CD14-positive monocyte (primary cell): ENCODE data around the gene CNTROB. TPM values are rescaled to one million over a fixed set of nuclear protein-coding genes. Genes with fewer than 3 reads are reported as not detected.

ENCODE experiments used
- DNase-seq, 3 donors: peaks; one replicate each; pipeline ENCODE4 v3.0.0-alpha.2; 2011 to 2022
- H2AFZ ChIP-seq: 2 replicates; pipeline ENCODE4 v1.6.0; 2012; ENCODE audit warnings: mild to moderate bottlenecking, low read depth, low read length, inconsistent platforms; ENCODE audit not compliant: insufficient read depth, poor library complexity, severe bottlenecking
- H3K27ac ChIP-seq, 2 donors: 1 replicate in 1 of 2; 2 replicates in 1 of 2; pipeline ENCODE4 v1.5.1; 2012 to 2013; ENCODE audit warnings: low read length in 2 of 2, control low read depth in 1 of 2, inconsistent platforms in 1 of 2, low read depth in 1 of 2, mild to moderate bottlenecking in 1 of 2
- H3K27me3 ChIP-seq, 2 donors: one replicate each; pipeline versions ENCODE4 v1.6.0 to v1.6.1; 2011 to 2013; ENCODE audit warnings: low read length in 2 of 2; ENCODE audit not compliant: control insufficient read depth in 2 of 2, insufficient read depth in 2 of 2
- H3K36me3 ChIP-seq, 2 donors: replicated peaks in 1 of 2; 1 replicate in 1 of 2; 2 replicates in 1 of 2; pipeline versions ENCODE4 v1.5.1 to v1.6.1; 2012 to 2013; ENCODE audit warnings: low read length in 2 of 2, control low read depth in 1 of 2, inconsistent platforms in 1 of 2, mild to moderate bottlenecking in 1 of 2; ENCODE audit not compliant: insufficient read depth in 2 of 2, control insufficient read depth in 1 of 2
- H3K4me1 ChIP-seq, 2 donors: 1 replicate in 1 of 2; 2 replicates in 1 of 2; pipeline versions ENCODE4 v1.5.1 to v1.6.1; 2012 to 2013; ENCODE audit warnings: low read length in 2 of 2, control low read depth in 1 of 2, inconsistent platforms in 1 of 2, mild to moderate bottlenecking in 1 of 2, moderate library complexity in 1 of 2; ENCODE audit not compliant: insufficient read depth in 2 of 2, control insufficient read depth in 1 of 2
- H3K4me2 ChIP-seq: replicated peaks from 2 replicates; pipeline ENCODE3; 2012; ENCODE audit warnings: low read length, moderate library complexity, mild to moderate bottlenecking; ENCODE audit not compliant: poor library complexity, severe bottlenecking; ENCODE audit errors: extremely low read depth
- H3K4me3 ChIP-seq, 3 experiments: fragments of 200-600 bp in 1 of 3; sonication (generic) in 1 of 3; replicated peaks in 1 of 3; 1 replicate in 2 of 3; 2 replicates in 1 of 3; pipeline ENCODE4 v1.5.1; 2011 to 2013; ENCODE audit warnings: low read length in 3 of 3, mild to moderate bottlenecking in 3 of 3, control low read depth in 2 of 3, low read depth in 2 of 3, inconsistent platforms in 1 of 3, moderate library complexity in 1 of 3
- H3K79me2 ChIP-seq: 2 replicates; pipeline ENCODE4 v1.6.0; 2012; ENCODE audit warnings: mild to moderate bottlenecking, control low read depth, inconsistent platforms, low read length, moderate library complexity; ENCODE audit not compliant: insufficient read depth
- H3K9ac ChIP-seq: 2 replicates; pipeline ENCODE4 v1.6.0; 2017; ENCODE audit warnings: low read length, mild to moderate bottlenecking; ENCODE audit not compliant: insufficient read depth, poor library complexity, severe bottlenecking
- H3K9me3 ChIP-seq, 2 donors: replicated peaks in 1 of 2; 1 replicate in 1 of 2; 2 replicates in 1 of 2; pipeline versions ENCODE4 v1.5.1 to v1.6.1; 2012 to 2013; ENCODE audit warnings: low read length in 2 of 2, control low read depth in 1 of 2; ENCODE audit not compliant: control insufficient read depth in 1 of 2, insufficient read depth in 1 of 2
- H4K20me1 ChIP-seq: 2 replicates; pipeline ENCODE4 v1.6.0; 2012; ENCODE audit warnings: mild to moderate bottlenecking, low read length, control low read depth, moderate library complexity; ENCODE audit not compliant: insufficient read depth
- H3K27ac Mint-ChIP-seq, 7 donors: one replicate each; pipeline ENCODE4 v1.8.0; 2020; ENCODE audit warnings: mild to moderate bottlenecking in 7 of 7, mixed read lengths in 7 of 7, moderate library complexity in 6 of 7, inconsistent platforms in 2 of 7
- H3K27me3 Mint-ChIP-seq, 3 donors: one replicate each; pipeline ENCODE4 v1.8.0; 2021 to 2022; ENCODE audit warnings: low read depth in 3 of 3, mild to moderate bottlenecking in 3 of 3, mixed read lengths in 3 of 3, moderate library complexity in 3 of 3, inconsistent platforms in 1 of 3
- H3K36me3 Mint-ChIP-seq, 2 donors: one replicate each; pipeline ENCODE4 v1.8.0; 2020; ENCODE audit warnings: mixed read lengths in 2 of 2, inconsistent platforms in 1 of 2, mild to moderate bottlenecking in 1 of 2
- H3K4me1 Mint-ChIP-seq: one replicate; pipeline ENCODE4 v1.8.0; 2020; ENCODE audit warnings: mild to moderate bottlenecking, mixed read lengths
- H3K4me3 Mint-ChIP-seq, 2 donors: one replicate each; pipeline ENCODE4 v1.8.0; 2020; ENCODE audit warnings: mild to moderate bottlenecking in 2 of 2, mixed read lengths in 2 of 2, moderate library complexity in 1 of 2
- H3K9me3 Mint-ChIP-seq, 7 donors: one replicate each; pipeline ENCODE4 v1.8.0; 2020 to 2022; ENCODE audit warnings: mixed read lengths in 7 of 7, mild to moderate bottlenecking in 6 of 7, moderate library complexity in 6 of 7, inconsistent platforms in 2 of 7
- CTCF ChIP-seq: fragments of 200-600 bp; IDR thresholded peaks from one replicate; pipeline ENCODE4 v1.8.0; 2022; ENCODE audit warnings: antibody characterized with exemption, mild to moderate bottlenecking
- WGBS: methylation state at CpG from one replicate; pipeline ENCODE4 v1.1.5; 2013; ENCODE audit warnings: missing lambda C conversion rate; ENCODE audit not compliant: insufficient coverage; 5-methylcytosine and 5-hydroxymethylcytosine counted together
- intact Hi-C, 2 donors: fragments of 100-400 bp; cut with micrococcal nuclease; formaldehyde crosslinking; loops; one replicate each; pipeline versions ENCODE4 v1.15.0 to v1.15.1; 2023
- polyA plus RNA-seq, 3 donors: library from polyadenylated mRNA; depleted of rRNA in 1 of 3; unstranded in 2 of 3; stranded (reverse) in 1 of 3; fragments of 300-500 nt in 2 of 3; fragments of >200 nt in 1 of 3; fragmentation: Illumina TruSeq in 2 of 3; gene quantifications; 1 replicate in 2 of 3; 2 replicates in 1 of 3; pipeline ENCODE4 v1.2.3, GENCODE V29; 2012 to 2021

CNTROB gene
- polyA plus RNA-seq, 3 donors, result 4.7 to 22.8 (median 6.5) TPM

GRCh38 chr17:7992924-7993323, 60.9 kb downstream of the CNTROB start:
- peak; percentile 53 to 73 (median 70) for DNase-seq
- Mint-ChIP-seq H3K36me3 (no peaks in the 10 kb centered on the region), H3K27ac (peak overlapping the region in 3 of 7 donors; percentile 42 to 73 (median 64)), H3K27me3 (peaks cover 0 to 1% (median 0%) of the 10 kb centered on the region in 3 donors), H3K9me3 (no peaks in the 10 kb centered on the region), H3K4me3 (no peak overlapping the region), H3K4me1 (peaks cover 30% of the 10 kb centered on the region)
- Histone ChIP-seq H3K36me3 (no peaks in the 10 kb centered on the region), H3K4me1 (peaks cover 26 to 36% of the 10 kb centered on the region in 2 donors), H3K9ac (no peak overlapping the region), H3K79me2 (no peaks in the 10 kb centered on the region), H2AFZ (no peak overlapping the region), H3K4me3 (no peak overlapping the region), H3K4me2 (no peak overlapping the region), H4K20me1 (no peaks in the 10 kb centered on the region), H3K9me3 (no peaks in the 10 kb centered on the region), H3K27ac (no peak overlapping the region), H3K27me3 (no peaks in the 10 kb centered on the region)
- WGBS, result no CpG with 5 or more reads among the region's 3 CpGs
- intact Hi-C loops, result no loop called here
- TF ChIP-seq CTCF, result no peak

GRCh38 chr17:7993972-7994589, 62.1 kb downstream of the CNTROB start:
- Mint-ChIP-seq H3K9me3 (no peaks in the 10 kb centered on the region), H3K4me1 (peaks cover 27% of the 10 kb centered on the region), H3K27ac (no peak overlapping the region), H3K36me3 (no peaks in the 10 kb centered on the region), H3K4me3 (no peak overlapping the region), H3K27me3 (peaks cover 0 to 1% (median 0%) of the 10 kb centered on the region in 3 donors)
- intact Hi-C loops, result no loop called here
- Histone ChIP-seq H2AFZ (no peak overlapping the region), H3K27me3 (no peaks in the 10 kb centered on the region), H3K9ac (no peak overlapping the region), H3K79me2 (no peaks in the 10 kb centered on the region), H3K9me3 (no peaks in the 10 kb centered on the region), H3K27ac (no peak overlapping the region), H3K4me1 (peaks cover 24 to 33% of the 10 kb centered on the region in 2 donors), H3K36me3 (no peaks in the 10 kb centered on the region), H3K4me3 (no peak overlapping the region), H3K4me2 (no peak overlapping the region), H4K20me1 (no peaks in the 10 kb centered on the region)
- no peak for TF ChIP-seq CTCF
- DNase-seq, result no peak
- 94% methylated on average over 19 of the region's 27 CpGs for WGBS
